Measurements from ENCODE around the gene EFHC2. TPM values are rescaled to one million over a fixed set of nuclear protein-coding genes. Genes with fewer than 3 reads are reported as not detected.
"Not testable (repeated sequence)": the region's sequence is repeated elsewhere in the genome, so short reads cannot be mapped to it uniquely, and the experiment has no call there.

The EFHC2 gene
- total RNA-seq, 4 donors from 2014 or later = 3.4 to 6.9 (median 4.6) TPM

- WGBS, 2 donors = 0 to 60% methylated on average over 1 to 4 of the region's 4 CpGs
- DNase-seq (ENCODE audit: low spot score in 2 of 2) = no peak
- no peak for TF ChIP-seq POLR2A (IDR thresholded peaks at IDR 0.05)
- no peak for TF ChIP-seq CTCF (IDR thresholded peaks at IDR 0.05)
- intact Hi-C loops (cut with DNase I; ENCODE audit: low total_unique reads) = no loop called here
- no peak overlapping the region for H3K4me3 ChIP-seq (ENCODE audit: low read depth, poor library complexity, severe bottlenecking)
These were observed 89.9 kb downstream of the EFHC2 start for GRCh38 chrX:44253575-44253942.

- H3K4me3 ChIP-seq (ENCODE audit: low read depth, poor library complexity, severe bottlenecking); intact Hi-C loops (cut with DNase I; ENCODE audit: low total_unique reads): not testable (repeated sequence)
- WGBS, 2 donors = 31 to 36% methylated on average over 12 to 17 of the region's 17 CpGs
- peak in 1 of 2 donors; percentile 31 for DNase-seq (ENCODE audit: low spot score in 2 of 2)
These were observed 90.5 kb downstream of the EFHC2 start for GRCh38 chrX:44252688-44253574.

GRCh38 chrX:44247468-44247867 lies 96.0 kb downstream of the EFHC2 start:
- intact Hi-C loops (cut with DNase I; ENCODE audit: low total_unique reads) = no loop called here
- DNase-seq (ENCODE audit: low spot score in 2 of 2) = no peak
- TF ChIP-seq POLR2A (IDR thresholded peaks at IDR 0.05) = no peak
- no peak for TF ChIP-seq CTCF (IDR thresholded peaks at IDR 0.05)
- WGBS, 2 donors = 82 to 91% methylated on average over 4 of the region's 4 CpGs
- H3K4me3 ChIP-seq (ENCODE audit: low read depth, poor library complexity, severe bottlenecking) = no peak overlapping the region

GRCh38 chrX:44246826-44247225 lies 96.6 kb downstream of the EFHC2 start:
- no peak for TF ChIP-seq CTCF (IDR thresholded peaks at IDR 0.05)
- TF ChIP-seq POLR2A (IDR thresholded peaks at IDR 0.05) = no peak
- WGBS, 2 donors = 71 to 76% methylated on average over 2 of the region's 2 CpGs
- no peak overlapping the region for H3K4me3 ChIP-seq (ENCODE audit: low read depth, poor library complexity, severe bottlenecking)
- intact Hi-C loops (cut with DNase I; ENCODE audit: low total_unique reads) = no loop called here
- DNase-seq (ENCODE audit: low spot score in 2 of 2) = no peak

GRCh38 chrX:44245733-44246132 lies 97.7 kb downstream of the EFHC2 start:
- no peak overlapping the region for H3K4me3 ChIP-seq (ENCODE audit: low read depth, poor library complexity, severe bottlenecking)
- TF ChIP-seq POLR2A (IDR thresholded peaks at IDR 0.05) (no peak), CTCF (IDR thresholded peaks at IDR 0.05) (no peak)
- DNase-seq (ENCODE audit: low spot score in 2 of 2) = no peak
- whole genome bisulfite sequencing, 2 donors = 68 to 79% methylated on average over 7 of the region's 7 CpGs
- intact Hi-C loops (cut with DNase I; ENCODE audit: low total_unique reads) = no loop called here

- 13 to 25% methylated on average over 1 of the region's 1 CpG for WGBS, 2 donors
- no peak for DNase-seq (ENCODE audit: low spot score in 2 of 2)
- intact Hi-C loops (cut with DNase I; ENCODE audit: low total_unique reads) = no loop called here
- H3K4me3 ChIP-seq (ENCODE audit: low read depth, poor library complexity, severe bottlenecking) = no peak overlapping the region
- no peak for TF ChIP-seq POLR2A (IDR thresholded peaks at IDR 0.05)
- TF ChIP-seq CTCF (IDR thresholded peaks at IDR 0.05) = no peak
These were observed 99.5 kb downstream of the EFHC2 start for GRCh38 chrX:44244008-44244407.

Measured in lower leg skin (tissue), 4 donors.